ENCODE measurements around the gene USH2A.

The USH2A gene

GRCh38 chr1:215704089-215704860, 719.0 kb downstream of the USH2A start:
- DNase-seq (ENCODE audit: low spot score): no peak

- no peak for DNase-seq (ENCODE audit: low spot score)
Measured at GRCh38 chr1:215682232-215682631, 741.0 kb downstream of the USH2A start.

- no peak for DNase-seq (ENCODE audit: low spot score)
Measured at GRCh38 chr1:215681041-215681440, 742.2 kb downstream of the USH2A start.

GRCh38 chr1:215679231-215679630, 744.0 kb downstream of the USH2A start:
- DNase-seq (ENCODE audit: low spot score): no peak

DNA sequence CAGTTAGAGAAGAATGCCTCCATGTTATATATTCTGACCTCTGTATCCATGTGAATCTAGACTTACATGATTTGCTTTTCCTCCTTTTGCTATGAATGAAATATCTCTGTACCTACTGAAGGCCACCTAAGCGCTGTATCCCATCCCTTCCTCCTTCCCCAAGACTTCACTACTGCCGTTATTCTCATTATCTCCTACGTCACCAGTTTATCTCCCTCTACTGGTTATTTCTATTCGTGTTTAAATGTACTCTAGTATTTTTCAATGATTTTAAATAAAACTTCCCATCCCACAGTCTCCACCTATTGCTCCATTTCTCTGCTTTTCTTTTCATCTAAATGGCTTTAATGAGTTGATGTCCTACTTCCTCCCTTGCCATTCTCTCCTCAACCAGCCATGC, 746.1 kb downstream of the USH2A start:
- DNase-seq (ENCODE audit: low spot score): no peak

- no peak for DNase-seq (ENCODE audit: low spot score)
Measured at GRCh38 chr1:215673943-215674342, 749.3 kb downstream of the USH2A start.

GRCh38 chr1:215672482-215672881, 750.8 kb downstream of the USH2A start:
- DNase-seq (ENCODE audit: low spot score): no peak

- DNase-seq (ENCODE audit: low spot score): no peak
Measured at GRCh38 chr1:215669806-215670491, 753.3 kb downstream of the USH2A start.

DNA sequence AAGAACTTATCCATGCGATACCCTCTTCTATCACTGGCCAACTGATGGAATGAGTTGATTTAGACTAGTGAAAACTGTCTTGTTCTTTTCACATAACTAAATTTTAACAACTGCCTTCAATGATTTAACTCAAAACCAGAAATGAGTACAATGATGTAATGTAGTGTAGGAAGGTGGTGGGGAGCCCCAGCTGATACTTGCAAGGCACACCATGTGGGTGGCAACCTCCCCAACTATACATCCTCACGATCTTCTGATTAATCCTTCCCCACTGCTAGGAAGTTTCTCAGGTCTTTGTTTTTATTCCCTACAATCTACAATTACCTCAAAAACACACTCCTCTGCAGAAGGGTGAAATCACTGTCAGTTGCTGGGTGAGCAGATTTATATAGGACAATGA, 755.5 kb downstream of the USH2A start:
- DNase-seq (ENCODE audit: low spot score): peak; percentile 59

DNA sequence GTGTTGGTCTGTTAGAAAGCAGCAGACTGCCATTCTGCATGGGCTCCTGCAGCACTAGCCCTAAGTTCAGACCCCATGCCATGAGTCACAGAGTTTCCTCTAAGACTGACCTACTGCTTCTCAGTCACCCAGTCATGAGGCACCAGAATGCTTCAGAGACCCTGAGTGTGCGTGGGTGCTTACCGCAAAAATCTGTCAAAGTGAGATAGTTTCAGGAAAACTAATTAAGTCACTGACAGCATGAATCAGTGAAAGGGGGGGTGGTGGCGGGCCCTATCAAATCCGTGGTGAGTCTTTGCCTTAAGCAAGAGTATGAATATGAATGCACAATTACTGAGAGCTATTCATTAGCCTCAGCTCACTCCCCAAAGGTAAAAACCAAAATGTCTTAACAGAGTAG, 758.0 kb downstream of the USH2A start:
- DNase-seq (ENCODE audit: low spot score): peak; percentile 3

- no peak for DNase-seq (ENCODE audit: low spot score)
Measured at GRCh38 chr1:215661033-215661432, 762.2 kb downstream of the USH2A start.

- no peak for DNase-seq (ENCODE audit: low spot score)
Measured at GRCh38 chr1:215660259-215660658, 763.0 kb downstream of the USH2A start.

GRCh38 chr1:215657047-215657446, 766.2 kb downstream of the USH2A start:
- DNase-seq (ENCODE audit: low spot score): no peak

GRCh38 chr1:215652371-215652770, 770.9 kb downstream of the USH2A start:
- DNase-seq (ENCODE audit: low spot score): no peak

DNA sequence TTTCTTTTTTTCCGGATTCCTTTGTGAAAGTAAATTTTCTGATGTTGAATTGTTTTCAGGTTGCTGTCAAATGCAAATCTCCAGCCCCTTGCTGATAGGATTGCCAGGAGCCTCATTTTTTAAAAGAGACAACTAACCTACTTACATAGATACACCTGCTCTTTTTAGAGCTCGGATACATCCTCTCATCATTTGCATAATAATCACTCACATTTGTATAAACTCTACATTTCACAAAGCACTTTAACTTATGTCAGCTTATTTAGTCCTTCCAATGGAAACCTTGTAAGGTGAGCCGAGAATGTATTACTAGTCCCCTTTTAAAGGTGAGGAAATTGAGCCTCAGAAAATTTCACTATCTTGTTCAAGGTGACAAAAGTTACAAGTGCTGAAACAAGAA, 771.4 kb downstream of the USH2A start:
- no peak for DNase-seq (ENCODE audit: low spot score)

DNA sequence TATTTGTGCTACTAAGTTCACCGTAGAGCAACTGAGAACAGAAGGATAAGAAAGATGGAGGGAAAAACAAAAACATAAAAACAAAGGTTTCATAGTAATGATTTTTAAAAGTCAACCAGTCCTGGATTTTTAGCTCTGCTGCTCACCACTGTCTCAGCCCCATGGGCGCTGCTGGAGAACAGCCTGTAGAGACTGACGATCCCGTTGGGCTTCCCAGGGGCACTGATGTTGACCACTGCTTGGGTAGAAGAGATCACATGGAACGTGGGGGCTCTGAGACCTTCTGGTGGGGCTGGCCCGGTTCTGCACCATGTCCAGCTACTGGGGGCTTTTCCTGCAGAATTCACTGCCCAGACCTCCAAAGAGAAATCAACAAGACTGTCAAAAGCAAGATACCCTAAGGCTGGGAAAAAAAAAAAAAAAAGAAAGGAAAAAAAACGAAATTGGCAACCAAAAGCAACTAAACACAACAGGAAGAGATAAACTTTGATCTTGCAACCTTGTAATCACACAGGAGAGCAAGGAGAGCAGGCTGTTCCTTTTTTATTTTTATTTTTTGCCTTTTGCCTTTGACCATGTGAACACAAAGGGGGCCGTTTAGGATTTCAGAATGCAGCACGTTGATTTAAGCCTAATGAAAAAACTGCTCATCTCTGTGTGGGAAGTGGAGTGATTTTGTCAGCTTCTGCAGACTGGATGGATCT, 772.6 kb downstream of the USH2A start:
- DNase-seq (ENCODE audit: low spot score): no peak

DNA sequence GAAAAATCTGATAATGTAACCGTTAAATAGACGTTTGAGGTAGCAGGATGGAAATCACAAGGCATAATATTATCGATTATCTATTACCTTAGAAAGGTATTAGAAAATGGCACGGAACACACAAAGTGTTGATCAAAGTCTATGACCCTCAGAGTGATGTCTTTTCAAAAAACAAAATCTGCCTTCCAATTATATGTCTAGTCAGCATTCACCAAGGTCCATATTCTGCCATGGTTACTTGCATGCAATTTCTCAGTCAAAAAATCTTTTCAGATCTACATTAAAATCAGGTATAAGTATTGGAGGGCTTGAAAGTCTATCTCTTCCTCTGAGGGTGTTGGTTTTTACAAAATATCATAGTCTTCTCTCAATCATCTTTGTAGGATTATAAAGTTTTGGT, 774.3 kb downstream of the USH2A start:
- no peak for DNase-seq (ENCODE audit: low spot score)

- no peak for DNase-seq (ENCODE audit: low spot score)
Measured at GRCh38 chr1:215647738-215648137, 775.5 kb downstream of the USH2A start.

DNA sequence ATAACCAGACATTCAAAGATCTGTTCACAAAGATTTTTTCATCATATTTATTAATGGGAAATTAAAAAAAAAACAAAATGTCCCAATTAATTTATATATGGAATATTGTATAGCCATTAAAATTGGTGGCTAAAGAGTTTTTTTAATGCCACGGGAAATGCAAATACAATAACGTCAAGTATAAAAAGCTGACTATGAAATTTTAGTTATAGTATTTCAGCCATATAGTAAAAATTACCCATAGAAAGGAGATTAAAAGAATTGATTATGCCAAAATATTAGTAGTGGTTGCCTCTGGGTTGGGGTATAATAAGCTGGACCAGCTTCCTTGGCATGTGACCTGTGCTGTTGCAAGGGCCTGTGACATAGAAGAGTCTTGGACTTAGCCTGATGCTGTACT, 777.4 kb downstream of the USH2A start:
- DNase-seq (ENCODE audit: low spot score): no peak

- DNase-seq (ENCODE audit: low spot score): no peak
Measured at GRCh38 chr1:215645182-215645581, 778.1 kb downstream of the USH2A start.

GRCh38 chr1:215643592-215644321, 779.5 kb downstream of the USH2A start:
- DNase-seq (ENCODE audit: low spot score): no peak

GRCh38 chr1:215640429-215641148, 782.7 kb downstream of the USH2A start:
- DNase-seq (ENCODE audit: low spot score): no peak

All from putamen (tissue), 1 donor.